Activated CD4-positive, CD25-positive, alpha-beta regulatory T cell treated with anti-CD3 and anti-CD28 coated beads, Interleukin-2, amount 50 U/mL, for 24 hours (primary cell): ENCODE measurements around the gene PDE6A.

ENCODE experiments used
- ATAC-seq, 2 donors: fragments of 150-1000 bp; cut with Tn5 transposase; one replicate each; pipeline ENCODE4 v1.10.0; 2021; ENCODE audit warnings: mild to moderate bottlenecking in 1 of 2, moderate library complexity in 1 of 2

The PDE6A gene

DNA sequence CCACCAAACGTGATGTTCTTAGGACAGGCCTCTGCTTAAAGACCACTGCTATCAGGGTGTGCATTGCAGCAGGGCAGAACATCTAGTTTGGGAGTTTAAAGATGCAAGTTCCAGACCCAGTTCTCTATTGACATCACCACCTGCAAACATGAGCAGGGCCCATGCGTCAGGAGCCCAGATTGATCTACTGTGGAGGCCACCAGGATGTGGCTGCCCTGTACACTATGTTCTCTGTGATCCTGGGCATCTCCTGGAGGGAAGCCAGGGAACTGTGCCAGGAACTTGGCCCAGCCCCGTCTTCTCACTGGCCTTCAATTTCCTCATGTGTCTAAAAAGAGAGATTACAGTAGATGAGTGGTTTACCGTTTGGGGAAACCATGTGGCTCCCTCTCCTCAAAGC lies 87.1 kb downstream of the PDE6A start:
- ATAC-seq, result no peak

DNA sequence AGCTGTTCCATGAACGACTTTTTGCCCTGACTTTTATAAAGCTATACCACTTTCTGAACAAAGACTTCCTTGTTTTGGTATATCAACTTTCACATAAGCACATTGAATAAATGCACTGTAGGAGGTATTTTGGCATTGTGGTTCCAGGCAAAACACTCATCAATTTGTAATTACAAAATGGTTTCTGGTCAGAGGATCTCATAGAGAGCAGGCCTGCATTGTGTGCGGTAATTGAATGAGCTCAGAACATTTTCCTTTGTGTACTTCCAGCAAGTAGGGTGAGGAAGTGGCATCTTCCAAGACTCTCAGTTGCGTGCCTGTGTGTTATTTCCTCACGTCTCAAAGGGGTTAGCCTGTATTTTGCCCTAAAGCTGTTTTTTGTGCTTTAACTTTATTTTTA lies 89.2 kb downstream of the PDE6A start:
- ATAC-seq, result no peak

DNA sequence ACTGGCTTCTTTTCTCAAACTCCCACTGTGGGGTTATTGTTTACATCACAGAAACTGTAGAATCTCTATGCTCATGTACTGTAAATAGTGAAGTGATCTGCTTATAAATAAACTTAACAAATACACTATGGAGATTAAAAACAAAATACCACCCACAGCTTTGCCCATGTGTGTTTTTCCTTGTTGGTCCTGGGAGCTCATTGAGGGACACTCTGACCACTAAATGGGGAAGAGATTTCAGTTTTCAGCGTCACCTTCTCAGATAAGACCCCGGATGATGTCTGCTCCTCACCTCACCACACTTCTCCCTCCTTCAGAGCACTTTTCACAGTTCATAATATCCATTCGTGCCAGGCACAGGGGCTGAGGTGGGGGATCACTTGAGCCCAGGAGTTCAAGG lies 89.7 kb downstream of the PDE6A start:
- no peak for ATAC-seq

DNA sequence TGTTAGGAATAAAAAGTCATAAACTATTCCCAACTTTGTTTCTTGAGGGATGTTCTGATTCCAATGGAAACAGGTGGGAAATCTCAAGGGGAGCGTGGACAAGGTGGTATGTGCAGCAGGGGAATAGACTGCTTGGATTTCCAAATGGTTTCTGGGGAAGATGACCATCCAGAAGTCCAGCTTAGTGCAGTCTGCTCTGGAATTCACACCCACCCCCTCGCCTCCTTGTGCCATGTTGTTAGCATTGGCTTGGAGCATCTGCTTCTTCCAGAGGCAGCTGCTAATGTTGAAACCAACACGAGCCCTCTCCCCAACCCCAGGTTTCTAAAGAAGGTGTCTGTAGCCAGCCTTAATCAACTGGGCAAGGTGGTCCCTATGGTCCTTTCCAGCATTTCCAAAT lies 90.9 kb downstream of the PDE6A start:
- ATAC-seq, result no peak

DNA sequence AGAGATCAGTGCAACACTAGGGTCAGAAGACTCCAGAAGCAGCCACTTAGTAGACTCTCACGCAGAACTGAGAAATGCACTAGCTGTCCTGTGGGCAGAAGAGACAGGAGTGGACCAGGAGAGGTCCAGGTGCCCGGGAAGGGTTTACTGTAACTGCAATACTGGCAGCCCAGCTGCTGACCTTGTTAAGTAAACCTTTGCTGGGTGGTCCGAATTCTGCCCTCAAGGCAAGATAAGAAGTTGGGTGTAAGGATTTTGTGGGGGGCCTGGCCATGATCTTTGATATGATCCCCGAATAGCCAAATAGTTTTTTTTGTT lies 91.3 kb downstream of the PDE6A start:
- ATAC-seq, result no peak

DNA sequence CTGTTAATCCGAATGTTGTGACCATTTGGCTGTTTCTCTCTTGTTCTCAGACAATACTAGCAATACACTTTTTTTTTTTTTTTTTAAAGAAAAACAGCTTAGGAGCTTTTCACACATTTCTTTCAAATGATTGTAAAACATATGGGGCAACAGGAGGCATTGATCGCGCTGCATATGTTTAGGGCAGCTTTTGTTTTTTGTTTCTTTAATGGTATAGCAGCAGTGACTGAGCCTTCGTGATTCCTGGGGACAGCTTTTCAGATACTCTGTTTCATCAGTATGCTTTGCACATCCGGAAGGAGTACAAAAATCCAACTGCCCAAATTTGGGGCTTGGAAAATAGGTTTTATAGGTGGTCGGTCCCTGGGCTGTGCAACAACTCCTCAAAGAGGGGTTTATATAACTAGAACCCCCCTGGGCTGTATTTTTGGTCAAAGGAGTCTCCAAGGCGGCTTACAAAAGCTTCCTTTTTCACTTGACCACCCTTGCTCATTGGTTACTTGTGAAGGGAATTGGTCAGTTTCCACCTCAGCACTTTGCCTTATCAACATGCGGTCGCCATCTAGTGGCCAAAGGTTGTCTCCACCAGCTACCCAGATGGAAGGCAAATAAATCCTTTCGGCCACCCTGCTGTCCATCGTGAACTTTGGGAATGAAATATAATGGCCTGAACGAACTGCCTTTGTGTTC lies 91.8 kb downstream of the PDE6A start:
- no peak for ATAC-seq

DNA sequence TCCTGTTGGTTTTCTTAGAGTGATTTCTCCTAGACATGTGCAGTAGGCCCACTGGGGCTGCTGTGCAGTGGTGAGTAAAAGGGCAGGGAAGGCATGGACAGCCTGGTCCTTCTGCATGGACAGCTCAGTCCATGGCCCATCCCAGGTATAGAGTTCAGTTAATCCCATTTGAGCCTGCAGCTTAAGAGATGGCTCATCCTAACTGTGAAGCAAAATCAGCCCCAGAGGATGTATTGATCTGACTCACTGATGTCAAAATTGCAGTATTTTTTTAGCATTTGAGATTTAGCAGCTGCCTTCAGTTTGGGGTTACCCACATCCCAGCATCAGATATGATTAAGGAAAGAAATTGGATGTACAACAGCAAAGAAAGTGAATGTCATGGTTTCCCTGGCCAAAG lies 93.4 kb downstream of the PDE6A start:
- no peak for ATAC-seq

DNA sequence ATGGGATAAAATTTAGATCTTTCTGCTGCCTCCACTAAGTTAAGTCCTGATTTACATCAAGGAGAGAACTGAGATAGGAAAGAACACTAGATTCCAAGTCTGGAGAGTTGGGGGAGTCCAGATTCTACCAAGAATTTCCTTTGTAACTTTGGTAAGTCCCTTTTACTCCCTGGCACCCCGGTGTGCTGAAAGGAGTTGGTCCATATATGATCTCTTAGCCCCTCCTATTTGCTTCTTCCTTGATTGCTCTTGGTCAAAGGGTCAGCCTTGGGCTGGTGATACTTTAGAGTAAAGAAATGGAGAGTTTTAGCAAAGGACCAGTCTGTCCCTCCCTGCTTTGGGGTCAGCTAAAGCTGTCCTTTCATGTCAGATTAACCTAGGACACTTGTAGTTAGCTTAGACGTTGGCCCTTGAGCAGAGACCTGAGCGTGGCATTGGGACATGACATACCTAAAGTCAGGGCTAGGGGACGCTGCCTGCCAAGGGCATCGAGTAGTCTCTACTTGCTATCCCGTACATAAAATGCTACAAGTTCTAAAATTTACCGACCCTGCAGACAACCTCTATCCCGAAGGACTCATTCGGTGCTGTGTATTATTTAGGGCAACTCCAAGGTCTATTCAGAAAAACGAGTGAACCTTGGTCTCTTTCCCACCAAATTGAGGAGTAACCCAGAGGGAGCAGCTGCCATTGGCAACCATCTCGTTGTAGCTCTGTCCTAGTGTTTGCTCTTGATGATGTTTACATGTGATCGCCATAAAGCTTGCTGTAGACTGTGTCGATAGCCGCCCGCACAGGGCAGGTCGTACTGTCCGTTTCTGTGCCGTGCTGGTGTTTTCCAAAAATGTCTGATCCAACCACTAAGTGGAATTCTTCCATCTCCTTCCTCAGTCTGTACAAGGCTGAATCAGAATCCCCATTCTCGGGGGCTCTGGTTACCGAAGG lies 94.4 kb downstream of the PDE6A start:
- no peak for ATAC-seq

DNA sequence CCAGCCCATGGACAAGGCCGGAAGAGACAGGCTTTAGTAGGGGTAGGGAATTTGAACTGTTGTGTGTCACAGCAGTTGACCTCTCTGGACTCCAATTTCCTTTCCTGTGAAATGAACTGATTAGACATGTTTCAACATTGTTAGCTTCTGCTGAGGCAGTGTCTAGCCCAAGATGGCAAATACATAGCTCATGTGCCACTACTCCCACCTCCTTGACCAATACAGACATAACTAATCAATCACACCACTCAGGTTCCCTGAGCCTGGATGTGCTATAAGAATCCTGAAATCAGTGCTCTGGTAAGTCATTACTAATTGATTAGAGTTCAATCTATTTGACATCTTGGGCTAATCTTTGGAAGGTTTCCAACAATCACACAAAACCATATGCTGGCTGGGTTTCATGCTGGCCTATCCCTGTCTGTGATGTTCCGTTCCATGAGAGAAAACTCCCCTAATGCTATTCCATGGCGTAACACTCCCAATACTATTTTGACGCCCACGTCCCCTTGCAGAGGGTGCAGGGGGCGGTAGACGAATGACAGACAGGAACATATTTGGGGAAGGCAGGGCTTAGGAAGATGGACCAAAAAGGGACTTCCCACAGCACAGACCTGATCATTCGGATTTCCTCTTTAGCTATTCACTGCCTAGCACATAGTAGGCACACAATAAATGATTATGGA lies 95.2 kb downstream of the PDE6A start:
- ATAC-seq, result no peak

DNA sequence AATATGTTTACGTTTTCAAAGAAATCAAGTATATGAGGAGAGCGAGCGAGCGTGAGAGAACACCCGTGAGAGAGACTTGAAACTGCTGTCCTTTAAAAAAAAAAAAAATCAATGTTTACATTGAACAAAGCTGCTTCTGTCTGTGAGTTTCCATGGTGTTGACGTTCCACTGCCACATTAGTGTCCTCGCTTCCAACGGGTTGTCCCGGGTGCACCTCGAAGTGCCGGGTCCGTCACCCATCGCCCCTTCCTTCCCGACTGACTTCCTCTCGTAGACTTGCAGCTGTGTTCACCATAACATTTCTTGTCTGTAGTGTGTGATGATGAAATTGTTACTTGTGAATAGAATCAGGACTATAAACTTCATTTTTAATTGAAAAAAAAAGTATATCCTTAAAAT lies 97.0 kb downstream of the PDE6A start:
- ATAC-seq, result no peak

DNA sequence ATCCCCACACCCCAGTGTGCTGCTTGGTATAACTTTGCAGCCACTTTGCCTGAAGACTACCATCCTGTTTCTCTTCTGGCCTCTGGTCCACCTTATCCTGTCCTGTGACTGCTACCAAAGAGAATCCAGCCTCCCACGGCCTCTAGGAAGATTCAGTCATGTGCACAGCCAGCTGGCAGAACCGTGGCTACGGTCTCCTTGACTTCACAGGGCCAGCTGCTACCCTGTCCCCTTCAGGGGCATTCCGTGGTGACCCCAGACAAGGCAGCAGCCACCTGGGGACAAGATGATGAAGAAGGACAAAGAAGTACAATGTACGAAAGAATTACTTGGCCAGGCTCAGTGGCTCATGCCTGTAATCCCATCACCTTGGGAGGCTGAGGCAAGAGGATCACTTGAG lies 98.6 kb downstream of the PDE6A start:
- ATAC-seq, result no peak

DNA sequence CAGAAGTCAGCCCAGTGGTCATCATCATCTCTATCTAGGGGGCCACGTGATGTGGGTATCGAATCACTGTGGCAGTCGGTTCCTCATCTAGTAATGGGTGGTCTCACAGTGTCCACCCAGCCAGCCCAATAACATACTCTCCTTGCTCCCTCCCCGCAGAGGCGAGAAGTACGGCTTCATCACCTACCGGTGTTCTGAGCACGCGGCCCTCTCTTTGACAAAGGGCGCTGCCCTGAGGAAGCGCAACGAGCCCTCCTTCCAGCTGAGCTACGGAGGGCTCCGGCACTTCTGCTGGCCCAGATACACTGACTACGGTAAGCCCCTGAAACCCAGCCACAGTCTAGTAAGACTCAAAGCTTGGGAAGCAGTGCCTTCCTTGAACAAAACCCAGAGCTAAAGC lies 99.0 kb downstream of the PDE6A start:
- ATAC-seq, result no peak

DNA sequence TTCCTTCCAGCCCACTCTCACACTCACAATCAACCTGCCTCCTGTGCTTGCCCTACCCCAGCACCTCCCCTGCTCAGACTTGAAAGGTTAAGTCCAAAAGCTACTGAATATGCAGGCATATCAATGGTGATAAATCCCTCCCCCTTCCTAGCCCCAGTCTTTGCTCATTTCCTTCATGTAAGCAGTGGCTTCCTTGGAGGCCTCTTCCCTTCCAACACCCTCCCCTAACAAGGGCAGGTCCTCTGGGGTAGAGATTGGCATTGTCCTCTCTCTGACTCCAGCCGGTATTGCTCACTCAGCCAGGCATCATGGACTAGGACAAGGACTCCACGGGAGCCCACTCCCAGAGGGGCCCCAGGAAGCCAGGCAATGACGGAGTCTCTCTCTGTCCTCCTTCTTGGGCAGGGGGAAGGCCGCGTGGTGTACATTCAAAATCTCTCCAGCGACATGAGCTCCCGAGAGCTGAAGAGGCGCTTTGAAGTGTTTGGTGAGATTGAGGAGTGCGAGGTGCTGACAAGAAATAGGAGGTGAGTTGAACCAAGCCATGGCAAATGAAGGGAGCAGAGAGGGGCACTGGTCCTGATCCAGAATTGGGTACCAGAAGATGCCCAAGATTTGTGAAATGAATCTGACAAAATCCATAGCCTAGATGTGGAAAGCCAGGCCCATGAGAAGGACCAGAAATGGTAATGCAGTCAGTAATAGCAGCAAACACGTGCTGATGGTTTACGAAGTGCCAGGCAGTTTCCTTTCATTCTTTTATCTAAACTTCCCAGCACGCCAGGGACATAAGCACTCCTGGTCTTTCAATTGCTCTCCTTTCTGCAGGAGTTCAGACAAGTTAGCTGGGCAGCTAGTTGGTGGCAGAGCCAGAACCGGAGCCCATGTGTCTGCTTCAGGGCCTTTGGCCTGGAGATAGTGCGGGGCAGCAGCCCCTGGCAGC lies 102.5 kb downstream of the PDE6A start:
- ATAC-seq, result no peak

DNA sequence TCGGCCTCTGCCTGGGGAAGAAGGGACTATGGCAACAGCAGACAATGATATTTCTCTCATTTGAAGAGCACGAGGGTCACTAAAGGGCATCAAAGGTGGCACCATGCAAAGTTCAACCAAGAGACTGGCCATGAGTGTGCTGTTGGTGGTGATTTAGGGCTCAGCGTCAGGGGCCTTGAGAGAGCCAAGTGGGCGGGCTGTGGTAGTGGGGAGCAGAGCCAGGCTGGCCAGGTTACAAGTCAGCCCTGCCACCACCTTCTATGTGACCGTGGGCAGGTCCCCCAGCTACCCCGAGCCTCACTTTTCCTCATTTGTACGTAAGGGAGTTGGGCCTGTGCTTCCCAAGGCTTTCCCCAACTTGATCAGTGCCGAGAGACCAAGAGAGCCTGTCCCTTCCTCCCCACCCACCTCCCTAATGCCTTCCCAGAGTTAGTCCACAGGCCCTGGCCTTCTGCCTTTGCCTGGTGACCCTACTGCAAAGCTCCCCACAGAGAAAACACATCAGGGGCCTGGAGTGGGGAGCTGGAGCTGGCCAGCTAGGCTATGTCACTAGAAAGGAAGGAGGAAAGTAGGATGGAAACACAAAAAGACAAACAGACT lies 104.3 kb downstream of the PDE6A start:
- no peak for ATAC-seq

DNA sequence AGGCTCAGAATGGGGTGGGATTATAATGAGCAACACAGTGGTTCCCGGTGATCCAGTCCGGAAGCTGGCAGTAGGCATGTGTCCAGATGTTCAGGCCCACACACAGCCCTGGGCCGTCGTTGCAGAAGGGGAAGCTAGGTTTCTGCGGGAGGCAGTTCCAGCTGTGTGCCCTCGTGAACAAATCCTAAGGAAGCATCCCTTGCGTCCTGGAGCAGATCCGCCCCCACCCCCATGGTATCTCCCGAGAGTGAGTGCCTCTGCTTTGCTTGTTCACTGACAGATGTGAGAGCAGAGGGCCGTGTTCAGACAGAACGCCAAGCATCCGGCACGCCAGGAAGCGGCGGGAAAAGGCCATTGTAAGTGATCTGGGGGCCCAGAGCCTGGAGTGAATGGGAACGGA lies 104.8 kb downstream of the PDE6A start:
- ATAC-seq, result no peak

DNA sequence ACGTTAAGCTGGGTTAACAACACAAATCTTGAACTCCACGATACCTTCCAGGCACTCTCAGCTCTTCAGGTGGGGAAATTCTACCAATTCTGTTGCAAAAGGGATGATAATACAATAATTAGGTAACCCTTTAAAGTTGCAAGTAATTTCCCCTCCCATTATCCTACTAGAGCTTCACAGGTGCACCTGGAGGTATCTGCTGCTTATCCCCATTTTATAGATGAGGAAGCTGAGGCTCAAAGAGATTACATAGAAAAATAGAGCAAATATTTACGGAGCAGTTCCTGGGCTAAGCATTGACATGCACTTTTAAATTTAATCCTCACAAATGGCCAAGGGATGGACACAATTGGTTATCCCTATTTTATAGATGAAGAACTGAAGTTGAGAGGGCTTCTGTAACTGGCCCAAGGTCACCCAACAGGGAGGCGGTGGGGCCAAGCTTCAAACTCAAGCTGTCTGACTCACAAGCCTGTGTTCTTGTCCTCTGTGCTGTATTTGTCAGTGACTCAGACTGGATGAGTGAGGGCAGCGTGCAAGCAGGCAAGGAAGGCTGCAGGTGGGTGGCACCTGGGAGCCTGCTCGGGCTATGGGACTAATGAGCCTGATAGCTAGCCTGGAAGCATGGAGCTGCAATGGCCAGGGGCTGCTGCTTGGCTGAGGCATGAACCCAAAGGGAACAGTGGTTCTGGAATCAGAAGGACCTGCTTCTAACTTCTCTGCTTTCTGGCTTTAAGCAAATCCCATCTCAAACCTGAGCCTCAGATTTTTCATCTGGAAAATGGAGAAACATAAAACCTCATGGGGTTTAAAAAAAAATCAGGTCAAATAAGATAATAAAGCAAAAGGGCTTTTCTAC lies 105.5 kb downstream of the PDE6A start:
- no peak for ATAC-seq

DNA sequence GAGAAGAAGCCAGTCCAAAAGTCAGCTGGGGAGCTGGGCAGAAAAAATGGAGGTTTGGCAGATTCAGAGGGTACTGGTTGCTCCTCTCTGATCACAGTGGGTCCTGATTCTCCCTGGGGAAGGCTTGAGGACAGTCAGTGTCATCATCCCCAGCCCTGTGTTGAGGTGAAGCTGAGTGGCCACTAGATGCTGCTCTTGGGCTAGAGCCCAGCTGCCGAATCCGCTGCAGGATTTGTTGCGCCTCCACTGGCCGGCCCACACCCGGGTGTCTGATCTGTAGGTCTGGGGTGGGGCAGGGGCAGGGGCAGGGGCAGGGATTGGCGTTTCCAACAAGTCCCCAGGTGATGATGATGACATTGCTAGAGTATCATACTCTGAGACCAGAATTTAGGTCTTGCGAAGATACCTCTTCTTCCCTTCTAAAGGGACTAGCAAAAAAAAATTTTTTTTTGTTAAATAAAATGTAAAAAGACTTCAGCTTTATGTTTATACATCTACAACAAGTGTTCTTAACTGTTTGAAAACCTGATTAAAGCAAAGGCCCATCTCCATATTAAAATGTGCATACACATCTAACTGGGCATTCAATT lies 106.8 kb downstream of the PDE6A start:
- no peak for ATAC-seq

DNA sequence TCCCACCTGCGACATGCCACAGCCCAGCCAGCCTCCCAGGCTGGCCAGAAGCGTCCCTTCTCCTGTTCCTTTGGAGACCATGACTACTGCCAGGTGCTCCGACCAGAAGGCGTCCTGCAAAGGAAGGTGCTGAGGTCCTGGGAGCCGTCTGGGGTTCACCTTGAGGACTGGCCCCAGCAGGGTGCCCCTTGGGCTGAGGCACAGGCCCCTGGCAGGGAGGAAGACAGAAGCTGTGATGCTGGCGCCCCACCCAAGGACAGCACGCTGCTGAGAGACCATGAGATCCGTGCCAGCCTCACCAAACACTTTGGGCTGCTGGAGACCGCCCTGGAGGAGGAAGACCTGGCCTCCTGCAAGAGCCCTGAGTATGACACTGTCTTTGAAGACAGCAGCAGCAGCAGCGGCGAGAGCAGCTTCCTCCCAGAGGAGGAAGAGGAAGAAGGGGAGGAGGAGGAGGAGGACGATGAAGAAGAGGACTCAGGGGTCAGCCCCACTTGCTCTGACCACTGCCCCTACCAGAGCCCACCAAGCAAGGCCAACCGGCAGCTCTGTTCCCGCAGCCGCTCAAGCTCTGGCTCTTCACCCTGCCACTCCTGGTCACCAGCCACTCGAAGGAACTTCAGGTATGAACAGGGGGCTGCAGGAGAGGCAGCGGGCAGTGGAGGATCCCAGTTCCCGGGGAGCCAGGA lies 108.0 kb downstream of the PDE6A start:
- no peak for ATAC-seq

DNA sequence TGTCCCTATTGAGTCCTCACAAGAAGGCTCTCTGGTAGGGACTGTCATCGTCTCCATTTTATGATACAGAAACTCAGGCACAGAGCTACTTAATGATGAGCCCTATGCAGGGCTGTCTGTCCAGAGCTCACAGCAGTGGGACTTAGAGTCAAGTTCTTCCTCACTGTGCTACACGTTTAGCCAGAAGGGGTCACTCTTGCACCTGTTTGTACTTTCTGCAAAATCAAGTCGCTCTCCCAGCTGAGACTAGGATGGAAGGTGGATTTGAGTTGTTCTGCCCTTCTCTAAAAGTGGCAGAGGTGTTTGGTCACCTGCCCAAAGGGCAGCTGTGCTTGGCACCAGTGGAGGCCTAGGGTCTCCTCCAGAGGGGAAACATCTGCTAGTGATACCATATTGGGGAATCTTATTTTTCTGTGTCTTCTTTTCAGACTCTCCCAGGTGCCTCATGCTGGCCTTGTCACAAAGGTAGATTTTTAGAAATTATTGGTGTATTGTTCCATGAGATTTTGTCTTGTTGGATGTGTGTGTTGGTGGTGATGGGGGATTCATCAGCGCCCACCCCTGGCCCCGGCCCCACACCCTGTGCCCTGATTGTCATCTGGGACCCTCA lies 110.2 kb downstream of the PDE6A start:
- ATAC-seq, result peak in 1 of 2 donors; percentile 24
